ENCODE measurements around the gene AVPR2. TPM values are rescaled to one million over a fixed set of nuclear protein-coding genes. Genes with fewer than 3 reads are reported as not detected.

The AVPR2 gene
- total and polyA plus RNA-seq, 10 of the 15 experiments (the other 5 are each of a cell fraction or from before 2014, with no cell fraction given), result 0.12 to 0.37 TPM; not detected in 8

GRCh38 chrX:153945956-153946943, 41.8 kb downstream of the AVPR2 start:
- Histone ChIP-seq H3K36me3 (ENCODE audit: control insufficient read depth in 2 of 2, insufficient read depth in 2 of 2, low read length in 1 of 2) (peaks cover 0 to 16% of the 10 kb centered on the region in 2 experiments; a peak in 3 of 4 replicates), H3K9ac (ENCODE audit: control insufficient read depth, insufficient read depth, low read length) (no peak overlapping the region), H3K9me3 (replicated peaks; ENCODE audit: control insufficient read depth, insufficient read depth, low read length) (no peaks in the 10 kb centered on the region), H3K27me3 (replicated peaks in 1 of 2; ENCODE audit: control insufficient read depth in 2 of 2, insufficient read depth in 2 of 2, low read length in 1 of 2) (no peaks in the 10 kb centered on the region), H4K20me1 (ENCODE audit: control insufficient read depth, insufficient read depth) (no peaks in the 10 kb centered on the region), H3K4me2 (ENCODE audit: control insufficient read depth, insufficient read depth) (no peak overlapping the region), H3K27ac (ENCODE audit: control insufficient read depth, insufficient read depth) (no peak overlapping the region), H3K4me1 (ENCODE audit: control insufficient read depth, insufficient read depth, low read length) (no peaks in the 10 kb centered on the region), H2AFZ (ENCODE audit: control insufficient read depth, low read depth, low read length) (no peak overlapping the region), H3K4me3 (no peak overlapping the region), H3K79me2 (ENCODE audit: control insufficient read depth, insufficient read depth, low read length) (no peaks in the 10 kb centered on the region)
- in situ Hi-C loops (cut with MboI), result no loop called here
- intact Hi-C loops (cut with micrococcal nuclease; ENCODE audit: unreplicated experiment), result loop anchor here (5.0 kb wide), 1 partner anchor 989 kb away; no protein-coding TSS in a partner anchor
- ChIA-PET CTCF (interaction anchor here (0.9 to 8.7 kb wide), 22 partner anchors 8 to 183 kb away, joined by 3 to 172 read pairs (median 6); partner anchors contain the start of genes ARHGAP4, HCFC1, IDH3G and NAA10), POLR2A (interaction anchor here (1.3 kb wide), 1 partner anchor 18 kb away, joined by 3 read pairs; no protein-coding TSS in a partner anchor), RAD21 (ENCODE audit: unreplicated experiment) (interaction anchor here (0.6 to 4.6 kb wide), 8 partner anchors 18 to 182 kb away, joined by 3 to 59 read pairs (median 5); partner anchors contain the start of gene ARHGAP4), SMC1A (ENCODE audit: uncharacterized antibody, unreplicated experiment) (interaction anchor here (0.8 to 6.5 kb wide), 4 partner anchors 21 to 192 kb away, joined by 3 to 61 read pairs (median 4); partner anchors contain the start of gene ARHGAP4)
- BruUV-seq (replicated peaks), result no TSS peak
- ATAC-seq (no peak), DNase-seq (ENCODE audit: low read depth, low spot score) (no peak), FAIRE-seq (no peak)
- no peak for TF ChIP-seq NR2F1 (conservative IDR thresholded peaks at IDR 0.05)
- peak; percentile 37; the same call in 1 of the 2 replicates for TF ChIP-seq MTA3 (IDR thresholded peaks at IDR 0.05; ENCODE audit: borderline replicate concordance, low read length)
- peak; percentile 57 for TF ChIP-seq POLR2A (IDR thresholded peaks at IDR 0.05; ENCODE audit: low read depth, low read length)
- no peak for TF ChIP-seq BCL11A (IDR thresholded peaks at IDR 0.05; ENCODE audit: low read depth, low read length)
- 89% methylated on average over 24 of the region's 24 CpGs for WGBS (ENCODE audit: insufficient coverage, insufficient replicate concordance, low lambda C conversion rate, missing lambda C conversion rate)
